Stomach (tissue), 4 donors: ENCODE data around the gene PNMA6E.

Experiments used
- CTCF ChIP-seq, 7 experiments: fragments of 450-650 bp in 4 of 7; fragments of 200-600 bp in 3 of 7; sonication (generic) in 3 of 7; IDR thresholded peaks; one replicate each; pipeline ENCODE4 v1.5.1; 2016 to 2019; ENCODE audit warnings: antibody characterized with exemption in 7 of 7, control low read depth in 2 of 7, mild to moderate bottlenecking in 1 of 7
- EP300 ChIP-seq: sonication (generic); formaldehyde crosslinking; IDR thresholded peaks from one replicate; pipeline ENCODE4 v1.6.1; 2017; ENCODE audit warnings: antibody characterized with exemption
- POLR2A ChIP-seq, 4 donors: fragments of 450-650 bp; IDR thresholded peaks; one replicate each; pipeline ENCODE4 v1.6.1; 2016; ENCODE audit warnings: antibody characterized with exemption in 4 of 4, control low read depth in 2 of 4, mild to moderate bottlenecking in 1 of 4, moderate library complexity in 1 of 4
- POLR2AphosphoS5 ChIP-seq, 3 donors: sonication (generic); formaldehyde crosslinking; IDR thresholded peaks; one replicate each; pipeline ENCODE4 v1.6.1; 2016; ENCODE audit warnings: antibody characterized with exemption in 3 of 3

- TF ChIP-seq POLR2AphosphoS5 (IDR thresholded peaks at IDR 0.05) (no peak), CTCF (IDR thresholded peaks at IDR 0.05) (no peak), POLR2A (IDR thresholded peaks at IDR 0.05) (no peak), EP300 (no peak)
These were observed 29.6 kb upstream of the PNMA6E start for GRCh38 chrX:153430796-153431195.
